Esophagus (tissue), 2 donors: Measurements from ENCODE around the gene B3GALT4. TPM values are rescaled to one million over a fixed set of nuclear protein-coding genes. Genes with fewer than 3 reads are reported as not detected.
A peak's percentile ranks its signal among the peaks of the same experiment; 100 is the strongest.
"Not testable (repeated sequence)": the region's sequence is repeated elsewhere in the genome, so short reads cannot be mapped to it uniquely, and the experiment has no call there.

Experiments used
- H3K27ac ChIP-seq, 2 donors: one replicate each; pipeline ENCODE4 v1.5.1; 2013; ENCODE audit warnings: low read depth in 2 of 2, mild to moderate bottlenecking in 2 of 2, inconsistent platforms in 1 of 2, low read length in 1 of 2, moderate library complexity in 1 of 2
- H3K27me3 ChIP-seq, 2 donors: one replicate each; pipeline ENCODE4 v1.6.1; 2013; ENCODE audit warnings: low read length in 2 of 2, control low read depth in 1 of 2, mild to moderate bottlenecking in 1 of 2; ENCODE audit not compliant: insufficient read depth in 2 of 2, control insufficient read depth in 1 of 2
- H3K36me3 ChIP-seq, 2 donors: one replicate each; pipeline ENCODE4 v1.6.1; 2013; ENCODE audit warnings: low read length in 1 of 2; ENCODE audit not compliant: control insufficient read depth in 2 of 2, insufficient read depth in 2 of 2
- H3K4me1 ChIP-seq, 2 donors: one replicate each; pipeline ENCODE4 v1.6.1; 2013; ENCODE audit warnings: low read length in 1 of 2; ENCODE audit not compliant: control insufficient read depth in 2 of 2, insufficient read depth in 2 of 2
- H3K4me3 ChIP-seq, 2 donors: one replicate each; pipeline ENCODE4 v1.5.1; 2013; ENCODE audit warnings: low read length in 2 of 2, mild to moderate bottlenecking in 2 of 2, low read depth in 1 of 2, moderate library complexity in 1 of 2
- H3K9me3 ChIP-seq, 2 donors: one replicate each; pipeline ENCODE4 v1.6.1; 2013; ENCODE audit warnings: mild to moderate bottlenecking in 2 of 2, low read depth in 1 of 2, low read length in 1 of 2, moderate library complexity in 1 of 2; ENCODE audit not compliant: control insufficient read depth in 2 of 2, insufficient read depth in 1 of 2
- WGBS, 2 donors: extraction: QIAGEN DNeasy Blood & Tissue Kit; methylation state at CpG; one replicate each; pipeline ENCODE4 v1.1.7; 2013; 5-methylcytosine and 5-hydroxymethylcytosine counted together
- polyA plus RNA-seq, 2 donors: library from polyadenylated mRNA; stranded (reverse); fragments of 200-250 nt; gene quantifications; one replicate each; pipeline ENCODE4 v1.2.3, GENCODE V29; 2013
- donor health status: healthy with polysubstance abuse.
- donor health status: Bipolar disorder and iron deficiency.

The B3GALT4 gene
- polyA plus RNA-seq, 2 donors: 21.1 to 27.2 TPM

- Histone ChIP-seq H3K27me3 (no peaks in the 10 kb centered on the region), H3K4me3 (peak overlapping the region; percentile 59 to 62), H3K4me1 (peaks cover 7 to 12% of the 10 kb centered on the region in 2 donors), H3K36me3 (peaks cover 0 to 4% of the 10 kb centered on the region in 2 donors), H3K27ac (peak overlapping the region; percentile 96 to 99), H3K9me3 (no peaks in the 10 kb centered on the region)
- 0 to 1% methylated on average over 58 of the region's 58 CpGs for WGBS, 2 donors
Measured at GRCh38 chr6:33248932-33249731, 27.8 kb upstream of the B3GALT4 start.

- WGBS, 2 donors: 10 to 18% methylated on average over 15 of the region's 15 CpGs
Measured at GRCh38 chr6:33249732-33250630, 26.9 kb upstream of the B3GALT4 start.

GRCh38 chr6:33250731-33251130 is 26.2 kb upstream of the B3GALT4 start:
- Histone ChIP-seq H3K4me3 (no peak overlapping the region), H3K36me3 (peaks cover 0 to 4% of the 10 kb centered on the region in 2 donors), H3K9me3 (no peaks in the 10 kb centered on the region), H3K27ac (peak overlapping the region; percentile 11 to 99), H3K4me1 (peaks cover 7 to 12% of the 10 kb centered on the region in 2 donors), H3K27me3 (no peaks in the 10 kb centered on the region)
- WGBS, 2 donors: 91 to 97% methylated on average over 13 of the region's 13 CpGs

More at GRCh38 chr6:33249732-33250630, 26.9 kb upstream of the B3GALT4 start:
- Histone ChIP-seq H3K9me3 (no peaks in the 10 kb centered on the region), H3K36me3 (peaks cover 0 to 4% of the 10 kb centered on the region in 2 donors), H3K27ac (peak overlapping the region; percentile 96 to 99), H3K4me3 (peak overlapping the region; percentile 59 to 62), H3K27me3 (no peaks in the 10 kb centered on the region), H3K4me1 (peaks cover 7 to 12% of the 10 kb centered on the region in 2 donors)

GRCh38 chr6:33251395-33252012 is 25.4 kb upstream of the B3GALT4 start:
- Histone ChIP-seq H3K27ac (no peak overlapping the region), H3K4me1 (peaks cover 7 to 12% of the 10 kb centered on the region in 2 donors), H3K4me3 (no peak overlapping the region), H3K36me3 (peaks cover 0 to 4% of the 10 kb centered on the region in 2 donors), H3K27me3 (no peaks in the 10 kb centered on the region), H3K9me3 (no peaks in the 10 kb centered on the region)
- WGBS, 2 donors: 84 to 86% methylated on average over 6 of the region's 6 CpGs

GRCh38 chr6:33252759-33253158 is 24.2 kb upstream of the B3GALT4 start:
- Histone ChIP-seq H3K4me3 (no peak overlapping the region), H3K9me3 (no peaks in the 10 kb centered on the region), H3K36me3 (peaks cover 0 to 4% of the 10 kb centered on the region in 2 donors), H3K4me1 (peaks cover 7 to 12% of the 10 kb centered on the region in 2 donors), H3K27ac (no peak overlapping the region), H3K27me3 (no peaks in the 10 kb centered on the region)

GRCh38 chr6:33254591-33254990 is 22.3 kb upstream of the B3GALT4 start:
- peaks cover 5 to 11% of the 10 kb centered on the region in 2 donors for H3K4me1 ChIP-seq
- H3K27ac ChIP-seq: no peak overlapping the region
- peaks cover 0 to 7% of the 10 kb centered on the region in 2 donors for H3K36me3 ChIP-seq
- H3K27me3 ChIP-seq: no peaks in the 10 kb centered on the region
- WGBS, 2 donors: 87 to 93% methylated on average over 4 of the region's 4 CpGs
- no peaks in the 10 kb centered on the region for H3K9me3 ChIP-seq
- no peak overlapping the region for H3K4me3 ChIP-seq

GRCh38 chr6:33259032-33259431 is 17.9 kb upstream of the B3GALT4 start:
- Histone ChIP-seq H3K4me1 (no peaks in the 10 kb centered on the region), H3K4me3 (no peak overlapping the region), H3K27ac (no peak overlapping the region), H3K9me3 (no peaks in the 10 kb centered on the region), H3K36me3 (peaks cover 0 to 10% of the 10 kb centered on the region in 2 donors), H3K27me3 (no peaks in the 10 kb centered on the region)
- WGBS, 2 donors: 66 to 78% methylated on average over 5 of the region's 5 CpGs

- WGBS, 2 donors: 96% methylated on average over 3 of the region's 3 CpGs
- not testable (repeated sequence) for H3K9me3 ChIP-seq, H3K27ac ChIP-seq, H3K4me1 ChIP-seq, H3K4me3 ChIP-seq, H3K27me3 ChIP-seq
- H3K36me3 ChIP-seq: peaks cover 0 to 31% of the 10 kb centered on the region in 2 donors
Measured at GRCh38 chr6:33262490-33262889, 14.4 kb upstream of the B3GALT4 start.

- no peaks in the 10 kb centered on the region for H3K27me3 ChIP-seq
- WGBS, 2 donors: 86 to 88% methylated on average over 7 of the region's 7 CpGs
- peaks cover 0 to 2% of the 10 kb centered on the region in 2 donors for H3K4me1 ChIP-seq
- no peak overlapping the region for H3K27ac ChIP-seq
- H3K4me3 ChIP-seq: no peak overlapping the region
- no peaks in the 10 kb centered on the region for H3K9me3 ChIP-seq
- H3K36me3 ChIP-seq: peaks cover 7 to 33% of the 10 kb centered on the region in 2 donors
Measured at GRCh38 chr6:33264015-33264414, 12.9 kb upstream of the B3GALT4 start.
